DMS53 treated with DMSO at 0.1 percent for 48 hours (cell line): ENCODE measurements around the gene DNAH2.
A peak's percentile ranks its signal among the peaks of the same experiment; 100 is the strongest.

Experiments used
- DNase-seq: peaks from one replicate; lab custom pipeline; 2025; ENCODE audit not compliant: unreplicated experiment; lab: John Stamatoyannopoulos, UW

The DNAH2 gene

GRCh38 chr17:7848739-7849129 is 131.2 kb downstream of the DNAH2 start:
- DNase-seq: no peak

DNA sequence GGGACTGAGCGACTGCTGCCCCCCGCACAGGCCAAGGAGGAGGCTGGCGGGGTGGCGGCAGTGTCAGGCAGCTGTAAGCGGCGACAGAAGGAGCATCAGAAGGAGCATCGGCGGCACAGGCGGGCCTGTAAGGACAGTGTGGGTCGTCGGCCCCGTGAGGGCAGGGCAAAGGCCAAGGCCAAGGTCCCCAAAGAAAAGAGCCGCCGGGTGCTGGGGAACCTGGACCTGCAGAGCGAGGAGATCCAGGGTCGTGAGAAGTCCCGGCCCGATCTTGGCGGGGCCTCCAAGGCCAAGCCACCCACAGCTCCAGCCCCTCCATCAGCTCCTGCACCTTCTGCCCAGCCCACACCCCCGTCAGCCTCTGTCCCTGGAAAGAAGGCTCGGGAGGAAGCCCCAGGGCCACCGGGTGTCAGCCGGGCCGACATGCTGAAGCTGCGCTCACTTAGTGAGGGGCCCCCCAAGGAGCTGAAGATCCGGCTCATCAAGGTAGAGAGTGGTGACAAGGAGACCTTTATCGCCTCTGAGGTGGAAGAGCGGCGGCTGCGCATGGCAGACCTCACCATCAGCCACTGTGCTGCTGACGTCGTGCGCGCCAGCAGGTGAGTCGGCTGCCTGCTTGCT is 131.7 kb downstream of the DNAH2 start:
- DNase-seq: no peak

GRCh38 chr17:7849751-7850504 is 132.4 kb downstream of the DNAH2 start:
- no peak for DNase-seq

DNA sequence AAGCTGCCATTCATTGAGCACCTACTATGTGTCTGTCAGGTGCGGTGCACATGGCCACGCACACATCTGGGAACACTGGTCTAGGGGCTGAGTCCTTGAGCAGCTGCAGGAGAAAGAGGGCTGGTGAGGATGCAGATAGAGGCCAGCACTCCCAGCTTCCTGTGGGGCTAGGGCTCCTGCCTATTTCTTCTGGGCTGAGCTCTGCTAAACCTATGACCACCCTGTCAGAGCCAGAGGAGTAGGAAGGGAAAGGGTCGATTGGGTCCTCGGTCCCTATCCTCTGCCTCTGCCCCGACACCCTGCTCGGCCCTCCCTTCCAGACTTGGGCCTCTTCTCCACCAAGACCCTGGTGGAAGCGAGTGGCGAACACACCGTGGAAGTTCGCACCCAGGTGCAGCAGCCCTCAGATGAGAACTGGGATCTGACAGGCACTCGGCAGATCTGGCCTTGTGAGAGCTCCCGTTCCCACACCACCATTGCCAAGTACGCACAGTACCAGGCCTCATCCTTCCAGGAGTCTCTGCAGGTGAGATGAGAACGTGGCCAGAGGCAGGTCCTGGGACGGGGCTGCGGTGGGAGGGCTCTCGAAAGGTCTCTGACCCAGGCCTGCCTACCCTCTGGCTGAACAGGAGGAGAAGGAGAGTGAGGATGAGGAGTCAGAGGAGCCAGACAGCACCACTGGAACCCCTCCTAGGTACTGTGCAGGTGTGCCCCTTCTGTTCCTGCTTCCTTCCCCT is 133.3 kb downstream of the DNAH2 start:
- no peak for DNase-seq

GRCh38 chr17:7851438-7852261 is 134.1 kb downstream of the DNAH2 start:
- peak; percentile 96 for DNase-seq

GRCh38 chr17:7852262-7852670 is 134.7 kb downstream of the DNAH2 start:
- no peak for DNase-seq

DNA sequence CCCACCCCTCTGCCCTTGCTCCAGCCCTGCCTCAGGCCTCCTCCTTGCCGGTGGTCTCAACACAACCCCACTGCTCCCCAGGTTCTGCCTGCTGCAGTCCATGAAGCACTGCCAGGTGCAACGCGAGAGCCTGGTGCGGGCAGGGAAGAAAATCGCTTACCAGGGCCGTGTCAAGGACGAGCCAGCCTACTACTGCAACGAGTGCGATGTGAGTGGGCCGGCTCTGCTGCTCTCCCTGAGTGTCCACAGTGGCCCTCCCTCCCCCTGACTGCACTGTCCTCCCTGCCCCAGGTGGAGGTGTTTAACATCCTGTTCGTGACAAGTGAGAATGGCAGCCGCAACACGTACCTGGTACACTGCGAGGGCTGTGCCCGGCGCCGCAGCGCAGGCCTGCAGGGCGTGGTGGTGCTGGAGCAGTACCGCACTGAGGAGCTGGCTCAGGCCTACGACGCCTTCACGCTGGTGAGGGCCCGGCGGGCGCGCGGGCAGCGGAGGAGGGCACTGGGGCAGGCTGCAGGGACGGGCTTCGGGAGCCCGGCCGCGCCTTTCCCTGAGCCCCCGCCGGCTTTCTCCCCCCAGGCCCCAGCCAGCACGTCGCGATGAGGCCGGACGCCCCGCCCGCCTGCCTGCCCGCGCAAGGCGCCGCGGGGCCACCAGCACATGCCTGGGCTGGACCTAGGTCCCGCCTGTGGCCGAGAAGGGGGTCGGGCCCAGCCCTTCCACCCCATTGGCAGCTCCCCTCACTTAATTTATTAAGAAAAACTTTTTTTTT is 135.6 kb downstream of the DNAH2 start:
- DNase-seq: no peak

- DNase-seq: no peak
These were observed 136.1 kb downstream of the DNAH2 start for GRCh38 chr17:7853691-7854038.

DNA sequence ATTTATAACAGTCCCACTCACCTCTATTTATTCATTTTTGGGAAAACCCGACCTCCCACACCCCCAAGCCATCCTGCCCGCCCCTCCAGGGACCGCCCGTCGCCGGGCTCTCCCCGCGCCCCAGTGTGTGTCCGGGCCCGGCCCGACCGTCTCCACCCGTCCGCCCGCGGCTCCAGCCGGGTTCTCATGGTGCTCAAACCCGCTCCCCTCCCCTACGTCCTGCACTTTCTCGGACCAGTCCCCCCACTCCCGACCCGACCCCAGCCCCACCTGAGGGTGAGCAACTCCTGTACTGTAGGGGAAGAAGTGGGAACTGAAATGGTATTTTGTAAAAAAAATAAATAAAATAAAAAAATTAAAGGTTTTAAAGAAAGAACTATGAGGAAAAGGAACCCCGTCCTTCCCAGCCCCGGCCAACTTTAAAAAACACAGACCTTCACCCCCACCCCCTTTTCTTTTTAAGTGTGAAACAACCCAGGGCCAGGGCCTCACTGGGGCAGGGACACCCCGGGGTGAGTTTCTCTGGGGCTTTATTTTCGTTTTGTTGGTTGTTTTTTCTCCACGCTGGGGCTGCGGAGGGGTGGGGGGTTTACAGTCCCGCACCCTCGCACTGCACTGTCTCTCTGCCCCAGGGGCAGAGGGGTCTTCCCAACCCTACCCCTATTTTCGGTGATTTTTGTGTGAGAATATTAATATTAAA is 136.7 kb downstream of the DNAH2 start:
- no peak for DNase-seq

DNA sequence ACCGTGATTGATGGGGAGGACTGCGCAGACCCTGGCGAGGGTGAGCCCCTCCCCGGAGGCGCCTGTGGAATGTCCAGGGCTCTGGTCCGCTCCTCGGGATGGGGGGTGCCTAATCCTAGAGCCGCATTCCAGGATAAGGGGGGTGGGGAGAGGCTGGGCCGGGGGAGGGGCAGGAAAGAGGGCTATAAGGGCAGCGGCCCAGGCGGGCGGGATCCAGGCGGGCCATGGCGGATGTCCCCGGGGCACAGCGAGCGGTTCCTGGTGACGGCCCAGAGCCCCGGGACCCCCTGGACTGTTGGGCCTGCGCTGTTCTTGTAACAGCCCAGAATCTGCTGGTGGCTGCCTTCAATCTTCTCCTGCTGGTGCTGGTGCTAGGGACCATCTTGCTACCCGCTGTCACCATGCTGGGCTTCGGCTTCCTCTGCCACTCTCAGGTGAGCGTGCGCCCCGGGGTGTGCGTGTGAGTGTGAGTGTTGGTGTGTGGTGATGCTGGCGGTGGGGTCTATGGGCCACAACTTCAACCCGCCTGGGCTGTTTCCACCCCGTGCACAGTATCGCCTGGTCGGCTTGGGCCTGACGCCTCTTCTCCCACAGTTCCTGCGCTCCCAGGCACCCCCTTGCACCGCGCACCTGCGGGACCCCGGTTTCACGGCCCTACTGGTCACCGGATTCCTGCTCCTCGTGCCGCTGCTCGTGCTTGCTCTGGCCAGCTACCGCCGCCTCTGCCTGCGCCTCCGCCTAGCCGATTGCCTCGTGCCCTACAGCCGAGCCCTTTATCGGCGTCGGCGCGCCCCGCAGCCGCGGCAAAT is 137.5 kb downstream of the DNAH2 start, which contains the start of gene TMEM88:
Gene TMEM88 (plus strand): TSS at position 216 of the 809 bp plus-strand sequence. CDS start 9 bp downstream, at position 225.
- no peak for DNase-seq

- no peak for DNase-seq
These were observed 138.1 kb downstream of the DNAH2 start for GRCh38 chr17:7855660-7856010.

DNA sequence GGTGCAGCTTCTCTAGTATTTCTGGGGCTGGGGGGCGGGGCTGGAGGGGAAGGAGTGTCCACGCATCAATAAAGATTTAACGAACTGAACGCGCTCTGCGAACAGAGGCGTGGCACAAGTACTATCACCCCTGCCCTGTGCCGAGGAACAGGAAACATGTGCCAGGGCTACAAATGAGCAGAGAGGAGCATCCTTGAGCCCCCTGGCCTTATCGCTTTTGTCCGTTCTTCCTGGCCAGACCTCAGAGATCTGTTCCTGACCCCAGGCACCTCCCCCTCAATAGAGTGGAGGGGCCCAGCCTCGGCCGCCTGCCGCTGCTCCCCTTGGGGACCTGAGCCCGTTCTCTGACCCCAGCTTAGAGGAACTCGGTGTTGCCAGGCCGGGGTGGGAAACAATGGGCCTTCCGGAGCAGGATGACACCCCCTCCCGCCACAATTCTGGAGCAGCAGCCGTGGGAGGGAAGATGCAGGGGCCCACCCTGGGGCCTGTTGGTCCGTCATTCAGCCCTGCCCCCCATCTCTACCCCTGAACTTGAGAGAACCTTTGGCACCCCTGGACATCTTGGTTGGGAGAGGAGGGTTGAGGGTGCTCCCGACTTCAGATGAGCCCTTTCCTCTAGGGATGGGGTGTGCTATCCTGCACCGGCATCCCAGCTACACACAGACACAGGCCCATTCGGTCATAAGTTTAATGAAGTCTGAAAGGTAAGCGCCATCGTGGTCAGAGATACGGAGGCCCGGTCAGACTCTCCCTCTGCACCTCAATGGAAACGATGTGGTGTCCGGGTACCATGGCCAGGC is 138.7 kb downstream of the DNAH2 start:
- peak; percentile 46 for DNase-seq

DNA sequence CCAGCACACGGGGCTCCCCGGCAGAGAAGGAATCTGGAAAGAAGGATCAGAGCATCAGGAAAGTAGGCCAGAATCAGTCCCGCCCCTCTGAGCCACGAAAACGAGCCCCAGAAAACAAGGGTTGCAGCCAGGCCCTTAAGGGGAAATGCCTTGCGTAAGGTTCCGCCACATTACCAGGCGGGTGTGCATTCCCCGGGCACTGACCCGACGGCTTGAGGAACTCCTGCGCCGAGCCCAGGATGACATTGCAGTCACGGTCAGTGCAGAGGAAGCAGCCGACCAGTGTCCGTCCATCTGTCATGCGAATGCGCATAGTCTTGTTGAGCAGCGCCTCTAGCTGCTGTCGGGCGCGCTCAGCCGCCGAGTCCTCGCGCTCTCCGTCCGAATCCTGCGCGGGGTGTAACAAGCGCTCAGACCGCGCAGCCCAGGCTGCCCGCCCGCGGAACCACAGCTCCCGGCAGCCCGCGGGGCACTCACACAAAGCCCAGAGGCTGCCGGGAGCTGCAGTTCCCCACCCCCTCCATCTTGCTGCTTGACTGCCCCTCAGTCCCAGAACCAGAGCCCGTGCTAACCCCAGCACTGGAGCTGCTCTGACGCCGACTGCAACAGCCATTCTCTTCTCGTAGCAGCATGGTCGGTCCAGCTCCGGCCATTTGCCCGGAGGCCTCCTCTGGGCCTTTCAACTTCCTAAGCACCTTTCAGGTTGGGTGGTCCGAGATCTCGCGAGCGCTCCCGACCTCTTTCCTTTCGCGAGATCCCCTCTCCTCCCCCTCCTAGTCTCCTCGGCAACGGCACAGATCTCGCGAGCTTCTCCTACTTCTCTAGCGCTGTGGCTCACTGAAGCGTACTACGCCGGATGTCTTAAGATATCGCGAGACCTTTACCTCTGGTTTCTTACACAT is 139.5 kb downstream of the DNAH2 start, which contains the start of gene NAA38:
Gene NAA38 (minus strand): TSS at position 749 of the 902 bp plus-strand sequence. CDS start 96 bp downstream, at position 653.
- DNase-seq: peak; percentile 99

- DNase-seq: peak; percentile 99
These were observed 140.4 kb downstream of the DNAH2 start, which contains the start of gene CYB5D1 for GRCh38 chr17:7857713-7858521. Gene CYB5D1, plus strand, starts transcription at chr17:7858003. Its CDS starts 132 bp downstream, at chr17:7858135.

- DNase-seq: peak; percentile 67
These were observed 140.9 kb downstream of the DNAH2 start for GRCh38 chr17:7858522-7858810.

DNA sequence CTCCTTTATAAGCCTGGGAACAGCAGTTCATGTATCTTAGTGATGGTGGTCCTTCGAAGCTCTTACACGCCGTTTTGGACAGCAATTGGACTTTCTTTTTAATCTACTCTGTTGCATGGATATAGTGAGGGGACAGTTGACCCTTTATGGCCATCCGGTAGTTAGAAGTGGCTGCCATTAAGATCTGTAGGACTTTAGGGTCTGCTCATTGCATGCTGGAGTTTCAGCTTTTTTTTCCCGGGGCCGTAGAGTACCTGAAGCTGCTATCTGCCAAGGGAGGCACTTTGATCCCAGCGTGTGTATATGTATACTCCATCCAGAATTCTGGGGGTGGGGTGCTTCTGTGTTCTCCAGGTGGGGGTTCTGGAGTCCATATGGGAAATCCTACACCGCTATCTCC is 141.5 kb downstream of the DNAH2 start:
- DNase-seq: no peak
